NCI-H2196 treated with DMSO at 0.1 percent for 48 hours (cell line): ENCODE data around the gene MEIKIN.

Experiments used
- DNase-seq: peaks from one replicate; lab custom pipeline; 2025; ENCODE audit not compliant: unreplicated experiment; lab: John Stamatoyannopoulos, UW

MEIKIN gene

DNA sequence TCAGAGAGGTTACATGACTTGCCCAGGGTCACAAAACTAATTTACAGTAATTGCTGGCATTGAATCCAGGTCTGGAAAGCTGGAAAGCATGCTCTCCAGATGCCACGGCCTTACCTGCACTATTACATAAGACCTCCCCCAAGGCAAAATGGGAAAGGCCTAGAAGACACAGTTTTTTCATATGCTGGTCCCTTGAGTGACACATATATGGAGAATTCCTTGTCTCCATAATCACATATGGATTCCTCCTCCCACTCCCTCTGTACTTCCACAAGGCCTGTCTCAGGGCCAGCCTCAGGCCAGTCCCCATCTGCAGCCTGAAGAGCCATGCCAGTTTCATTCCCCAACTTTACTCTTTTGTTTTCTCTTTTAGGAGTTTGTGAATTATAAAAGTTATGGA lies 28.6 kb upstream of the MEIKIN start:
- DNase-seq, result no peak

GRCh38 chr5:131973089-131973712 lies 27.7 kb upstream of the MEIKIN start:
- no peak for DNase-seq

- DNase-seq, result no peak
Measured at GRCh38 chr5:131968396-131968954, 23.0 kb upstream of the MEIKIN start.

- no peak for DNase-seq
Measured at GRCh38 chr5:131966551-131966950, 21.1 kb upstream of the MEIKIN start.

GRCh38 chr5:131965826-131966415 lies 20.5 kb upstream of the MEIKIN start:
- DNase-seq, result no peak

- DNase-seq, result no peak
Measured at GRCh38 chr5:131959906-131960305, 14.4 kb upstream of the MEIKIN start.

DNA sequence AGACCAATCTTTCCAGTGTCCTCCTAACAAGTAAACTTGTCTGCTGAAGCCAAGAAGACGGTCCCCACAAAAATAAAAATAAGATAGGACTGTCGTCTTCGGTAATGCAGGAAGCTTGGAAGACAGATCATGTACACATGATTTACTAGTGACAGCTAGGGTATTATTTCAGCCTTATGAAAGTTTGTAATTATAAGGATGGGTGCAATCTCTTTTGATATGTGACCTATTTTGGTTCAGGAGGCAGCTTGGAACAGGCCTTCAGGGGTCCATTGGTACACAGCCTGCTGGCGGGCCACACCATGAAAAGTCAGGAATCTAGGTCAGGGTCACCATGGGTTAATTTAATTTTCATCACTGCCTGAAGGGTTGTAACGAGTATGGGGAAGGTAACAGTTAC lies 13.7 kb upstream of the MEIKIN start:
- DNase-seq, result no peak

DNA sequence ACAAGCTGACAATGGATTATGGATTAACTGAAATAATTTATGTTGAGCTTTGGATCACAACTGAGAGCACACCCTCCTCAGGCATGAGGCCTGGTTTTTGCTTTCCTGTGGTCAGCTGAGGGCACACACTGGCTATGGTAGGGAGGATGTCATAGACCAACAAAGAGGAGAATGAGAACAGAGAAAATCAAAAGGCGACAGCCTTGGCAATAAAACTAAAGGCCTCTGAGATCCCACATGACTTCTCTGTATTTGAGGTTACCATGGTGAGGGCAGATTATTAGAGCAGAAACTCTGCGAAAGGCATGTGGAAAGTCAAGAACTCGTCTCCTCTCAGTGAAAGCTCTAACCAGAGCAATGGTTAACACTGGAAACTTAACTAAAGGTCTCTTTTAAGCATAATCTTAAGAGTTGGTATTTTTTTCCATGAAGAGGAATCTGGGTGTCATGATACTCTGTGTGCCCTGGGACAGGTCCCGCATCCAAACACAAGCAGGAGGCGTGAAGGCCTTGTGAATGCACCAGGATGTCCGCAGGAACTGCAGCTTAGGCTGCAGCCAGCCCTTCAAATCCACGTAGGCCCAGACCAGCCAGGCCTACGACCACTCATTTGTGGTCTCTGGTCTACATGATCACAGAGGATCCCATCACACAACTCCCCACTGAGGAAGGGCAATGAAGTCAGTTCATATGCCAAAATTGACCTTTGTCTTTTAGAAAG lies 12.4 kb upstream of the MEIKIN start:
- no peak for DNase-seq

GRCh38 chr5:131953969-131954368 lies 8.5 kb upstream of the MEIKIN start:
- DNase-seq, result no peak

DNA sequence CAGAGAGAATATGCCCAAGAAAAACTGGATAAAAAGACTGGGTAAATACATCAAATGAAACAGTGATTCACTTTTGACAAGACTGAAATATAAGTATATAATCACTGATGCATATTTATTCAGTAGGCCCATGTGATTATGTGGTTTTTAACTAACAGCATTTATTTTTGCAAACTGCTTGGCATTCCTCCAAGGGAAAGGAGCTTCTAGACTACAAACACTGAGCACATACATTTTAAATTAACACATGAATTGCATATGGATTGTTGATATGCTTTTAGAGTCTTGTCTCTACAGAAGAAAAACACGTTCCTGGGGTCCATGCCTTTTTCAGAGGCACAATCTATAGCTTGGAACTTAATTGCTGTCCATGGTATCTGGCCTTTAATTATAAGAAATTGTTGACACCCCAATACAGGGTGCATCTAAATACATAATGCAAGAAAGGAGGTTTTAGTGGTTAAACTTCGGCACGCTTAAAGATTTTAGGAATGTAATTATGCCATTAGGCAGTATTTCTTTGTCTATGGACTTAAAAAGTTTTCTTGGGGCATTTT lies 6.9 kb upstream of the MEIKIN start:
- DNase-seq, result no peak

DNA sequence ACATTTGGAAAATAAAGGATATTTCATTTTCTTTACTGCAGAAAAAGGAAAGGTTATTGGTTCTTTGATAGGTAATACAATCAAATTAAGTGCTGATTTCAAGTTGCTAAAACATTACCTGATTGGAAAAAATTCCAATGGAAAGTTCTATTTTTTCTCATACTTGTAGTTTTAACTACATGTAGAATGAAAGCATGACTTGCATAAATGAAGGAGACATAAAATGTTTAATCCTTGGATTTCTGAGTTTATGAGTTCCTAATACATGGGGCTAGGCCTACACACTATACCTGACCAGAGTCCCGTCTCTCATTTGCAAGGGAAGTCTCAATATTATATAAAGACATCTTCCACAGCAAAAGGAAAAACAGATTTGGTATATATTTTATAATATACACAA lies 5.2 kb upstream of the MEIKIN start:
- DNase-seq, result no peak

GRCh38 chr5:131947445-131947844 lies 2.0 kb upstream of the MEIKIN start:
- no peak for DNase-seq

DNA sequence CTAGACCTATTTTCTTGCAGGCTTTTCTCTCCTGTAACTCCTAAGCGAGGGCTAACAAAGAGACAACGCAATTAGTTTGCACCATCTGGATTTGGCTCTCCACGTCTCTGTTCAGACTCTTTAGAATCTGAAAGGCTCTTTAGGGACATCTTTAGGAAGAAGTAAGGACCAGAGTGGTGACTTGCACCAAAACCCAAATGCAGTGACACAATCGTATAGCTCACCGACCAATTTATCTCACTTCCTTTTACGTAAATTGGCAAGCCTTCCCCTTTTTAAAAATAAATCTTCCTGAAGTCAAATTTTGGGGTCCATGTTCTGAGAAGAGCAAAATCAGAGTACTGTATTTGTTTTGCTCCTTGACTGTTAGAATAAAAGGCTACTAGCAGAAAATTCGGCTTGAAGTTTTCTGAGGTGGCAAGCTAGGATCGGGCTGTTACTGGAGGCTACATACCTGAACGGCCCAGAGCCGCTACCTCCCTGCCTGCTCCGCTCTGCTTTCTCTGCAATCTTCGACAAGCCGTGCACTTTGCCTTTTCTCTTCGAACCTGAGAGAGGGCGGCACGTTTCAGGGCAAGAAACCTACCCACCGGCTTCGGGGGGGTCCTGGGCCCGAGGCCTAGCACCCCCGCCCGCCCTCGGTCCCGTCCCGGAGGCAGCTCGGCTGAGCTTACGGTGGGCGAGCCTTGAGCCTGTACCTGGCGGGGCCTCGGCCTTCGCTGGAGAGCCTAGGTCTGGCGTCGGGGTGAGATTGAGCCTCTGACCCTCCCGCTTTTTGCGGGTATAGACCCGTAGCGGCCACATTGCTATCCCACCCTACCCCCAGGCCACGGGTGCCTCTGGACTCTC lies 537 bp downstream of the MEIKIN start:
- no peak for DNase-seq

GRCh38 chr5:131943916-131944315 lies 1.5 kb downstream of the MEIKIN start:
- no peak for DNase-seq

DNA sequence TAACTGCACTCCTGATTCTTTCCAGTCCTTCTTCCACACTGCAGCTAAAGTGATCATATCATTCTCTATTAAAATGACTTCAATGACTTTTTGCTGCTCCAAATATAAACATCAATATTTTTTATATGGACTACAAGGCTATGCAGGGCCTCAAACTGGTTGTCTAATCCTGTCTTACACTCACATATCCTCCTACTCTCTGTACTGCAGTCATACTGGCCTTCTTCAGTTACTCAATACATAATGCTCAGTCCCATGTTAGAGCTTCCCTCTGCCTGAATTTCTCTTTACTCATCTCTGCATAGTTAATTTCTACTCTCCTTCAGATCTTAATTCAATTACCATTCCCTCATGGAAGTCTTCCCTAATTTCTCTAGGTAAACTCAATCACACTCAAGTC lies 3.4 kb downstream of the MEIKIN start:
- DNase-seq, result no peak

DNA sequence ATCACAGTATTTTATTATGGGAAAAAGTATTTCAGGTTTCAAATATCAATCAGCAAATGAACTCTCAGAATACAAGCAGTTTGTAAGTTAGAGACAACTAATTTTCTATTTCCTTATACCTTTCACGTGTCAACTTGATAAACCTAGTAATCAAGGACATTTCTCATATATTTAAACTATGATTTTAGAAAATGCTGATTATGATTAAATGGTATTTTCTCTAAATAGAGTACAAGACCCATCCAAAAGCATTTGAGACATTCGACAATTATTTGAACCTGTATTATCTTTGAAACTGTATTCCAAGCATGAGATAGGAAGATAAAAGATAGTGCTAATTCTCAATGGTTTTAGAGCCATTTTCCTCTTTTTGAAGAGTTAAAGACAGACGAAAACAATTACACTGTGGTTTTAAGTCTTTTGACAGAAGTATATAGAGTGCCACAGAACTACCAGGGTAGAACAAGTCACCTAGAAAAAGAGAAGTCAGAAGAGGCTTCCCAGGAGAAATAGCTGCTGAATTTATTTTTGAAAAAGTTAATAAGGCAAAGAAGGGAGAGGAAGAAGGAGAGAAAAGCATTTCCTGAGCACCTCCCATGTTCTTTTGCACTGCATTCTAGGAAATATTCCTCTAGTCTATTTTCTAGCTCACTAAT lies 5.6 kb downstream of the MEIKIN start:
- no peak for DNase-seq

GRCh38 chr5:131932235-131932634 lies 13.2 kb downstream of the MEIKIN start:
- no peak for DNase-seq

GRCh38 chr5:131928957-131929356 lies 16.5 kb downstream of the MEIKIN start:
- DNase-seq, result no peak

DNA sequence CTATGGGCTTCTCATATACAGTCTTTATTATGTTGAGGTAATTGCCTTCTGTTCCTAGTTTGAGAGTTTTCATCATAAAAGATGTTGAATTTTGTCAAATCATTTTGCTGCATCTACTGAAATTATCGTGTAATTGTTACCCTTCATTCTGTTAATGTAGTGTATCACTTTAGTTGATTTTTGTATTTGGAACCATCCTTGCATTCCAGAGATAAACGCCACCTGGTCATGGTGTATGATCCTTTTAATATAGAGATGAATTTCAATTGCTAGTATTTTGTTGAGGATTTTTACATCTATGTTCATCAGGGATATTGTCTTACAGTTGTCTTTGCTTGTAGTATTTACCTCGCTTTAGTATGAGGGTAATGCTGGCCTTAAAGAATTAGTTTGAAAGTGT lies 19.3 kb downstream of the MEIKIN start:
- no peak for DNase-seq

DNA sequence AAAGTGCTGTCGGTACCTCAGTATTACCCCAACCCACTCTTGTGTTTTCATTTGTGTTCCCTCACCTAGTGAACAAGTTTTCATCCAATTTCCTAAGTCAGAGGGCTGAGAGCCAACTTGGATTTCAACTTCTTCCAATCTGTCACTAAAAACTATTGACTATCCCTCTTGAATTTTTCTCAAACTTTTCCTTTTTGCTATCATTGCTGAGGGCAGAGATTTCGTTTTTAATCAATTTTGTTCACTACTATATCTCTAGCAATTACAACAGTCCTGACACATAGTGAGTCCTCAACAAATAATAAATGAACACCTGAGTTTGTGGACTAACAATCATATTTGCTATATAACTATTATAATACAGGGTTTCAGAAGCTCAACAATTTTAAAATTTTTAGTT lies 29.0 kb downstream of the MEIKIN start:
- no peak for DNase-seq

DNA sequence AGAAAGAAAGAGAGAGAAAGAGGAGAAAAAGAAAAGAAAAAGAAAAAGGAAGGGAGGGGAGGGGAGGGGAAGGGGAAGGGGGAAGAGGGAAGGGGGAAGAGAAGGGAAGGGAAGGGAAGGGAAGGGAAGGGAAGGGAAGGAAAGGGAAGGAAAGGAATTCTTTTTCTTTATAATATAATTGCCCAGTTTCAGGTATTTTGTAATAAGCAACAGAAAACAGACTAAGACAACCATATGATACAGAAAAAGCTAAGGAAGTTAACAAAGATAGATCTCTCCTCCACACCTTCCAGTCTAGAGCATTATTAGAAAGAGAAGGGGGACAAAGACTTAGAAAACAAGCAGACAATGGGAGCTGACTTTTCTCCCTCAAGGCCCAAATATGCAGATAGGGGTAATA lies 31.0 kb downstream of the MEIKIN start:
- no peak for DNase-seq
